ENCODE data around the gene PROSER3. TPM values are rescaled to one million over a fixed set of nuclear protein-coding genes. Genes with fewer than 3 reads are reported as not detected.

The PROSER3 gene
- total and polyA plus RNA-seq, 2 of the 4 experiments (the other 2 are of a cell fraction), result 5.4 to 21.8 TPM

GRCh38 chr19:35775046-35775297, 17.0 kb downstream of the PROSER3 start:
- ChIA-PET CTCF (no interaction called here), POLR2A (ENCODE audit: unreplicated experiment) (no interaction called here)
- Histone ChIP-seq H3K9ac (ENCODE audit: low read depth, low read length) (no peak overlapping the region), H3K36me3 (ENCODE audit: control insufficient read depth, insufficient read depth, low read length) (0 out of 2 replicates have a peak, but pooled peaks cover 2% of the 10 kb centered on the region), H2BK20ac (ENCODE audit: low read depth, low read length) (no peak overlapping the region), H2BK5ac (ENCODE audit: low read depth, low read length, poor library complexity, severe bottlenecking) (no peak overlapping the region), H3K23ac (ENCODE audit: low read depth, low read length) (no peak overlapping the region), H4K91ac (ENCODE audit: insufficient read depth, low read depth, low read length) (no peak overlapping the region), H3K27ac (ENCODE audit: insufficient read depth, low read length) (no peak overlapping the region), H2BK15ac (ENCODE audit: low read depth, low read length) (no peak overlapping the region), H3K14ac (replicated peaks; ENCODE audit: low read depth, low read length) (no peak overlapping the region), H3K4me3 (ENCODE audit: insufficient read depth, low read depth, low read length) (no peak overlapping the region), H3K56ac (ENCODE audit: extremely low read depth, insufficient read depth, low read length) (no peak overlapping the region), H3K9me3 (ENCODE audit: control insufficient read depth, insufficient read depth, low read length) (no peaks in the 10 kb centered on the region), H2BK120ac (ENCODE audit: low read depth, low read length) (no peak overlapping the region), H3K4ac (ENCODE audit: low read depth, low read length) (no peak overlapping the region), H2AFZ (replicated peaks; ENCODE audit: low read length, poor library complexity) (peak overlapping the region; percentile 99), H3K79me1 (ENCODE audit: low read depth in 1 of 2, low read length in 2 of 2) (peaks cover 7 to 18% of the 10 kb centered on the region in 2 experiments), H3K4me1 (ENCODE audit: control insufficient read depth, insufficient read depth, low read length) (peaks cover 6% of the 10 kb centered on the region), H4K8ac (ENCODE audit: low read depth in 2 of 2, low read length in 2 of 2) (no peak overlapping the region), H3K4me2 (ENCODE audit: low read depth, low read length) (peak overlapping the region; percentile 73), H2AK9ac (replicated peaks; ENCODE audit: low read depth, low read length, poor library complexity) (peak overlapping the region; percentile 25), H3K18ac (ENCODE audit: low read depth, low read length) (no peak overlapping the region), H4K20me1 (ENCODE audit: insufficient read depth, low read length) (no peaks in the 10 kb centered on the region), H2AK5ac (ENCODE audit: low read depth, low read length) (no peak overlapping the region), H3K9me1 (ENCODE audit: insufficient read depth, low read length) (peaks cover 6% of the 10 kb centered on the region; the same call in 1 of the 2 replicates), H3K27me3 (ENCODE audit: control insufficient read depth, insufficient read depth, low read length) (no peaks in the 10 kb centered on the region), H4K5ac (ENCODE audit: low read depth, low read length) (no peak overlapping the region)
- in situ Hi-C loops (cut with MboI; ENCODE audit: low sequenced_read_pairs) (no loop called here), dilution Hi-C loops (cut with HindIII; ENCODE audit: low sequenced_read_pairs, unreplicated experiment) (no loop called here), intact Hi-C loops (cut with micrococcal nuclease) (loop anchor here (2.0 kb wide), 1 partner anchor 16 kb away; the partner anchor contains the start of gene PROSER3)
- no TSS peak for BruUV-seq (replicated peaks)
- DNase-seq (no peak), ATAC-seq (ENCODE audit: low read depth) (no peak)
- no peak for TF ChIP-seq CTCF (conservative IDR thresholded peaks at IDR 0.05; ENCODE audit: low read depth, low read length)
- no peak for TF ChIP-seq MXI1 (IDR thresholded peaks at IDR 0.05; ENCODE audit: borderline replicate concordance, low read depth, low read length)
- no peak for TF ChIP-seq ELK1 (IDR thresholded peaks at IDR 0.05; ENCODE audit: borderline replicate concordance, low read depth, low read length)
- no peak for TF ChIP-seq CHD1 (IDR thresholded peaks at IDR 0.05; ENCODE audit: low read depth, low read length)
- TF ChIP-seq MAZ (IDR thresholded peaks at IDR 0.05; ENCODE audit: borderline replicate concordance, low read depth, low read length), result no peak
- no peak for TF ChIP-seq RCOR1 (IDR thresholded peaks at IDR 0.05; ENCODE audit: insufficient replicate concordance, low read length)
- no peak for TF ChIP-seq CEBPB (IDR thresholded peaks at IDR 0.05; ENCODE audit: low read depth, low read length)
- TF ChIP-seq POLR2A (IDR thresholded peaks at IDR 0.05; ENCODE audit: low read depth, low read length), result no peak
- WGBS, 2 experiments (ENCODE audit: extremely low coverage in 2 of 2, insufficient read length in 1 of 2), result 29% methylated on average over 5 of the region's 9 CpGs; no CpG with 5 or more reads in 1 of the 2 experiments

Data from IMR-90 (cell line).